Measurements from ENCODE around the gene SLC26A1.
"Not testable (repeated sequence)": the region's sequence is repeated elsewhere in the genome, so short reads cannot be mapped to it uniquely, and the experiment has no call there.

SLC26A1 gene

GRCh38 chr4:982814-983213 lies 10.4 kb downstream of the SLC26A1 start:
- DNase-seq = no peak

GRCh38 chr4:982291-982690 lies 10.9 kb downstream of the SLC26A1 start:
- no peak for DNase-seq

- no peak for DNase-seq
These were observed 14.1 kb downstream of the SLC26A1 start for GRCh38 chr4:978957-979701.

- not testable (repeated sequence) for DNase-seq
These were observed 17.2 kb downstream of the SLC26A1 start for GRCh38 chr4:976016-976415.

- no peak for DNase-seq
These were observed 18.5 kb downstream of the SLC26A1 start for GRCh38 chr4:974668-975067.

- DNase-seq = peak; percentile 80 to 90
These were observed 19.5 kb downstream of the SLC26A1 start, which contains the start of gene DGKQ for GRCh38 chr4:973431-974397. Gene DGKQ, minus strand, starts transcription at chr4:973569. Its CDS starts 87 bp downstream, at chr4:973482.

GRCh38 chr4:972651-973424 lies 20.4 kb downstream of the SLC26A1 start:
- DNase-seq = peak; percentile 22 to 31

GRCh38 chr4:971666-972500 lies 21.3 kb downstream of the SLC26A1 start:
- DNase-seq = no peak

GRCh38 chr4:970854-971520 lies 22.2 kb downstream of the SLC26A1 start:
- DNase-seq = no peak

- DNase-seq = no peak
These were observed 23.0 kb downstream of the SLC26A1 start for GRCh38 chr4:970046-970745.

- DNase-seq = no peak
These were observed 24.4 kb downstream of the SLC26A1 start for GRCh38 chr4:968621-969394.

GRCh38 chr4:968221-968620 lies 25.0 kb downstream of the SLC26A1 start:
- no peak for DNase-seq

- DNase-seq = no peak
These were observed 25.8 kb downstream of the SLC26A1 start for GRCh38 chr4:967113-968104.

- no peak for DNase-seq
These were observed 26.7 kb downstream of the SLC26A1 start for GRCh38 chr4:966266-967112.

- no peak for DNase-seq
These were observed 27.5 kb downstream of the SLC26A1 start for GRCh38 chr4:965766-966134.

GRCh38 chr4:965048-965765 lies 28.0 kb downstream of the SLC26A1 start:
- no peak for DNase-seq
